GM21529 (cell line): ENCODE data around the gene EVX2.

Source experiments
- ATAC-seq: cut with Tn5 transposase; IDR thresholded peaks from one replicate; pipeline ENCODE4 v1.9.1; 2021; ENCODE audit not compliant: unreplicated experiment

EVX2 gene

DNA sequence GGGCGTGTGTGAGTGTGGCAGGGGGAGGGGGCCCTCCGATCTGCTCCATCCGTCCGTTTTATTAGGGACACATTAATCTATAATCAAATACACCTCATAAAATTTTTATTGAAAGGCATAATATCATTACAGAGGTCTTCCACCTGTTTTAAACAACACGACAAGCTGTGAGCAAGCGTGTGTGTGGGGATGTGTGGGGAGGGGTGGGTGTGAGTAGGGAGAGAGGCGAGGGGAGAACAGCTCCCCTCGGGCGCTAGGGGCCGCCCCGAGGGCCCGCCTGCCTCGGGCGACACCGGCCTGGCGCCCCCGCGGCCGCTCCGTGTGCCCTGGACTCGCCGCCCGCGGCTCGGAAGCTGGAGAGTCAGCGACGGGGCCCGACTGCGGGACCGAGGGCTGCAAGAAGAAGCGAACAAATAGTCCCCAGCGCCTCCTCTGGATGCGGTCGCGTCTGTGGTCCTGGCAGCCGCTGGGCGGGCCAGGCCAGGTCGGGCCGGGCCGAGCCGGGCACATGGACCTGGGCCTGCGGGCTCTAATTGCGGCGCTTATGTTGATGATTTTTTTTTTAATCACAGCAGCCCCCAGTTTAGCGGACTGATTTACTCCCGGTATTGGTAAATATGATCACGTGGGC, 38.4 kb upstream of the EVX2 start:
- no peak for ATAC-seq

GRCh38 chr2:176121190-176122051, 37.7 kb upstream of the EVX2 start:
- no peak for ATAC-seq

DNA sequence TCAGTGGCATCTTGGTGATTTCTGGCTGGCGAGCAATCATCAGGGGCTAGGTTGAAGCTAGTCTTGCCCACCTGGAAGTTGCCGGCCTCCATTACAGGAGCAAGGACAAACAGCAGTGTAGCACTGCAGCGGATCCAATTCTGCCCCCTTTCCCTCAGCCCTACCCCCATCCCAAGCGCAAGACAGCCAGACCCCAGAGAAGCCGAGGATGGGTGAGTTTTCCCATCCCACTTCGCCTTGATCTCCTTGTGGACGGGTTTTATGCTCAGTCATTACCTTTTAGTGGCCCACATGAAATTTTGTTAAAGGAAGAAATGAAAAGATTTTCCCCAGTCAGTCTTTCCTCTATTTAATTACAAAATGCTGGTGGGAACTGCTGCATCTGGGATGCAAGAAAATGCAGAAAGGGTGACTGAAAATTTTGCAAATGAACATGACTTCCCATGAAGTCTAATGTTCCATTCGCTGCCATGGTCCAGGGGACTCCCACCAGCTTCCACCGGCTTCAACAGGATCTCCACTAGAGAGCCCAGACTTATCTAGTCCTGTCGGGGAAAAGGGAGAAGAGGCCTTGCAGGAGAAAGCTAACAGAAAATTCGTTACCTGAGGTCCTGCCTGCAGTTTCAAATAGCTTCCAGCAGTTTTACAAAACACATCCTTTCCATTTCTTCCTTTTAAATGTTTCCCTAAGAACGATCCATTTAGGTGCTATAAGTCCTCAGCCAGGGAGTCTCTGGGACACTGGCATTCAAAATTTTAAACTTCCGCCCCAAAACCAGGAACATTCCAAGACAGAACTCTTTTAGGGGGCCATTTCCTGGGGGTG, 36.8 kb upstream of the EVX2 start:
- ATAC-seq: no peak

GRCh38 chr2:176118601-176119339, 35.0 kb upstream of the EVX2 start:
- no peak for ATAC-seq

DNA sequence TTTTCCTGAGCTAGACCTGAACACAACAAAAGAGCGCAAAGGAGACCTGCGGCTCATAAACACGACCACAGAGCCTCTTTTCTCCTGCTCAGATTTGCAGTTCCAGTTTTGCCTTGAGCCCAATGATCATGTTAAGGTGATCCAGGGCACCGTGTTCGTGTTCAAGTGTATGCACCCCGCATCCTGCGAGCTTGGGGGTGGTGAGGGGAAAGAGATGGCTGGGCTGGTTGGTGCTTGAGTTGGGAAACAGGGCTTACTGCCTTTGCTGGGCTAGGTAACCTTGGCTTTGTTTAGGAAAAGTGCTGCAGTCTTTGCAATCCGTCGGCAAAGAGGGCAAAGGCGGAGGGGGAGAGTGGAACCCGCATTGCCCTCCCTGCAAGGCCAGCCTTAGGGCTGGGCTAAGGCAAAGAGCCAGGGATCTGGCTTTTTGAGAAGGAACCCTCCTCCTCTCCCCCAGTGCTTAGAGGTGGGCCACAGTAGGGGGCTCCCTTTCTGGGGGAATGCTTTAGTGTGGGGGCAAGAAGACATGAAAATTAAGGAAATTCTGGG, 34.1 kb upstream of the EVX2 start:
- no peak for ATAC-seq

DNA sequence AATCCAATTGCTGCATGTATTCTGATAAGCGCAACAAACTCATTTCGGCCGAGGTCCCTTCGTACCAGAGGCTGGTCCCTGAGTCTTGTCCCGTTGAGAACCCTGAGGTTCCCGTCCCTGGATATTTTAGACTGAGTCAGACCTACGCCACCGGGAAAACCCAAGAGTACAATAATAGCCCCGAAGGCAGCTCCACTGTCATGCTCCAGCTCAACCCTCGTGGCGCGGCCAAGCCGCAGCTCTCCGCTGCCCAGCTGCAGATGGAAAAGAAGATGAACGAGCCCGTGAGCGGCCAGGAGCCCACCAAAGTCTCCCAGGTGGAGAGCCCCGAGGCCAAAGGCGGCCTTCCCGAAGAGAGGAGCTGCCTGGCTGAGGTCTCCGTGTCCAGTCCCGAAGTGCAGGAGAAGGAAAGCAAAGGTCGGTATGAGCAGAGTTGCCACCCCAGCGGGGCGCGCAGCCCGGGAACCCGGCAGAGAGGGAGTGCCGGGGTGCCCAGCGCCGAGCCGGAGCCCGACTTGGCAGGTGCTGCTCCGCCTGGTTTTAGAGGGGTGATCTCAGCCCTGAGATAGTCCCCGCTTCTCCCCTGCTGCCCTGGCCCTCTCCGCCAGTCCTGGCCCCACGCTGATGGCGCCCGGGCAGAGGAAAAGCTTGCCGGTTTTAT, 33.5 kb upstream of the EVX2 start:
- no peak for ATAC-seq

- no peak for ATAC-seq
These were observed 32.4 kb upstream of the EVX2 start, which contains the start of gene HOXD10 for GRCh38 chr2:176115883-176116813. HOXD10 (plus strand) TSS chr2:176116778; CDS start chr2:176116834, 56 bp downstream.

DNA sequence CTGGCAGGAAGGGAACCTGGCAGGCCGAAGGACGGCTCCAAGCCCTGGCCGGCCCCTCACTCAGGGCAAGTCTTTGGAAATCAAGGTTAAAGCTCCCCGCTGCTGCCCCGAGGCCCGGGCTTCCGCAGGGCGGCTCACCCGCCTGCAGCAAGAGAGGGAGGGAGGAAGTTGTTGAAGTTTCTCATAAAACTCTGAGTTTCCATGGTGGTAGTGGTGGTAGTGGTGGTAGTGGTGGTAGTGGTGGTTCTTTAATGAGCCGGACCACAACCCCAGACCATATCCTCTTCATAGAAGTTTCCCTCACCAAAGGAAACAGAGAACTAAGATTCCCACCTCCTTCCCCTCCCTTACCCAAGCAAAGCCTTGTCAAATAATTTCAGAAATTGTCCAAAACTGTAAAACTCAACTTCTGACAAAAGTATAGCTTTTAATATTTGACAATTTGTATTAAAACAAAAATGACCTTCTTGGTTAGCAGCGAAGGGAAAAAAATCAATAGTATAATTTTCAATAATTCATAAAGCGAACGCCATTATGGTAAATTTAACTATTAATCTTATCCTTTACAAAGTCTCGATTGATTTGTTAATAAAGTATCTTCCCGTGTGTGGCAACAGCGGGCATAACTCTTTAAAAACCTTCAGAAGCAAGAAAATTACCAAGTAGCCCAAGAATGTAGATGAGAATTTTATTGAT, 31.3 kb upstream of the EVX2 start:
- no peak for ATAC-seq

DNA sequence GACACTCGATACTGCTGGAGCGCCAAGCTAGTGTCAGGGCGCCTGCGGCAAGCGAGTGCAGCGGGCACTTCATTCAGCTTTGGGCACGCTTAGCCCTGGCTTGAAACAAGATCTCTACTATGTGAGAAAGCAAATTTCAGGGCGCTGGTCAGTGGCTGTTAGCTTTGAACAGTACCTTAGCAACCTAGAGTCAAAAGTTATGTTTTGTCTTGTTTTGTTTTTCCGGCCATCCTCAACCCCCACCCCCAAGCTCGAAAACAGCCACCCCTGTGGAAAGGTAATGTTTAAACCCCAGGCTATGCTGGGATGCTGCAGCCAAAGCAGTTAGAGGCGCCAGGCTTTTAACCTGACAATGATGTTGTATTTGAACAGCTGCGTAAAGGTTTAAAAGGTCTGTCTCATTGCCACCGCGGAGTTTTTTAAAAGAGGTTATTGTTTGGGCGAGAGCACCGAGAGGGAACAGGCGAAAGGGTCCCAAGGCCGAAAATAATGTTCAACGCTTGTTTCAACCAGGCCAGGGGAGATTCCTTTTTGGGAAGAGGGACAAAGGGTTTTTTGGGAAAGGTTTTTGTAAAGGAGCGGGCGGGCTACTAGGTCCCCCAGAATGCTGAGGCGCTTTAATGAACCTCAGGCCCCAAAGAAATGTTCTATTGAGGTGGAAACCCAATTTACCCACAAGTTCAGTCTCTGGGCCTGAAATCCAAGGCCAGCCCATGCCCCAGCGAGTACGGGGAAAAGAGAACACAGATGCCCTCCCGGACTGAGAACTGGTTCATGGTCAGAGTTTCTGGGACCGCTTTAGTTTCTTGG, 30.6 kb upstream of the EVX2 start:
- ATAC-seq: no peak

GRCh38 chr2:176112375-176113302, 28.9 kb upstream of the EVX2 start:
- no peak for ATAC-seq

GRCh38 chr2:176111846-176112374, 28.1 kb upstream of the EVX2 start:
- ATAC-seq: no peak

- ATAC-seq: no peak
These were observed 27.5 kb upstream of the EVX2 start for GRCh38 chr2:176111309-176111663.

DNA sequence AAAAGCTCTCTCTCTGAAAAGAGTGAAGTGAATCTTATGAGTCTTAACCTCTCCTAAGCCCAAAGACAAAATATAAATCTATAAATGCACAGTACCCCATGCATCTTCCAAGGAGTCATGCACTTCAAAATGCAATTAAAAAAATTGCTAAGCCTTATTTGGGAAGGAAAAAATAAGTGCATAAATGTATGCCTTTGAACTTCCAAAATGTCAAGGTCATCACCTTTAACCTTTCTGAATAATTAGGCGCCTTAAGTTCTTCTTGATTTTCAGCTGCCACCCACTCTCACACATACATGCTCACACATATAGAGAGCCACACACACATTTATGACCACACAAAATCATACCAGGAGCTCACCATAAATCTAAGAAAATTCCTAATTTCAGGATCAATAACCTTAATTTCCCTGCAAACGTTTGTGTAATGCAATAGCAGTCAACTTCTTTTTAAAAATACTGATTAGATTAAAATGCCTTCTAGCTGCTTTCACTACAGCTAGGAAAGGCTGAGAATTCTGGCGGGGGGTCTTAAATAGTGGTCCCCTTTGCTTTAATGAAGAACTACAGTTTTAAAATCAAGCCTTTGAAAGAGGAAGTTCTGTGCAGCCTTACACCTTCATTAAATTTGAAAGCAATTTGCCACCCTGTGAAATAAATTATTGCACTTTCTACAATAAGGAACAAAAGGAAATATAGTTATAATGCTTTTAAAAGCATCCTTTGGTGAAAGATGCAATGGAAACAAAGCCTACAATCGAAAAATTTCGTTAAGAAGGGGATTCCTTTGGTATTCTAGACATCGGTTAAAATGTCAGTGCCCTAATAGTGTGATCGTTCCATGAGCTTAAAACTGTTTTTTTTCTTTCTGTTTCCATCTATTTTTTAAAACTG, 26.9 kb upstream of the EVX2 start:
- ATAC-seq: no peak

GRCh38 chr2:176109946-176110345, 26.2 kb upstream of the EVX2 start:
- no peak for ATAC-seq

GRCh38 chr2:176109192-176109901, 25.6 kb upstream of the EVX2 start:
- no peak for ATAC-seq
